Stomach (tissue), 9 donors: Measurements from ENCODE around the gene DNAH10. TPM values are rescaled to one million over a fixed set of nuclear protein-coding genes. Genes with fewer than 3 reads are reported as not detected.

Experiments used
- DNase-seq, 2 donors: peaks; one replicate each; pipeline versions ENCODE4 v3.0.0 to v3.0.0-alpha.2; 2013 to 2019
- H3K27ac ChIP-seq, 5 donors: fragments of 200-600 bp in 4 of 5; sonication (generic) in 4 of 5; one replicate each; pipeline ENCODE4 v1.5.1; 2013 to 2019; ENCODE audit warnings: mild to moderate bottlenecking in 1 of 5, moderate library complexity in 1 of 5
- H3K27me3 ChIP-seq, 3 donors: fragments of 200-600 bp; sonication (generic); one replicate each; pipeline ENCODE4 v1.5.1; 2017 to 2019; ENCODE audit warnings: mixed run types in 1 of 3
- H3K36me3 ChIP-seq, 4 donors: fragments of 200-600 bp; sonication (generic); 1 replicate in 3 of 4; 2 replicates in 1 of 4; pipeline ENCODE4 v1.5.1; 2016 to 2019
- H3K4me1 ChIP-seq, 4 donors: fragments of 200-600 bp; sonication (generic); one replicate each; pipeline ENCODE4 v1.5.1; 2016 to 2019
- H3K4me3 ChIP-seq, 4 donors: fragments of 200-600 bp; sonication (generic) in 3 of 4; one replicate each; pipeline ENCODE4 v1.5.1; 2016 to 2019; ENCODE audit warnings: mild to moderate bottlenecking in 1 of 4
- H3K9me3 ChIP-seq, 4 donors: fragments of 200-600 bp; sonication (generic); one replicate each; pipeline ENCODE4 v1.5.1; 2016 to 2019
- EP300 ChIP-seq: sonication (generic); formaldehyde crosslinking; IDR thresholded peaks from one replicate; pipeline ENCODE4 v1.6.1; 2017; ENCODE audit warnings: antibody characterized with exemption
- POLR2A ChIP-seq, 4 donors: fragments of 450-650 bp; IDR thresholded peaks; one replicate each; pipeline ENCODE4 v1.6.1; 2016; ENCODE audit warnings: antibody characterized with exemption in 4 of 4, control low read depth in 2 of 4, mild to moderate bottlenecking in 1 of 4, moderate library complexity in 1 of 4
- POLR2AphosphoS5 ChIP-seq, 3 donors: sonication (generic); formaldehyde crosslinking; IDR thresholded peaks; one replicate each; pipeline ENCODE4 v1.6.1; 2016; ENCODE audit warnings: antibody characterized with exemption in 3 of 3
- WGBS, 5 donors: extraction: QIAGEN DNeasy Blood & Tissue Kit in 3 of 5; methylation state at CpG; one replicate each; pipeline versions ENCODE4 v1.1.5 to v1.1.7; 2013 to 2018; 5-methylcytosine and 5-hydroxymethylcytosine counted together
- intact Hi-C: fragments of 100-400 bp; cut with DNase I; formaldehyde crosslinking; loops from one replicate; pipeline ENCODE4 v1.15.1; 2023; ENCODE audit warnings: low total_unique reads
- polyA plus RNA-seq, 3 donors: library from polyadenylated mRNA; stranded (reverse); fragments of 200-250 nt; gene quantifications; one replicate each; pipeline ENCODE4 v1.2.3, GENCODE V29; 2013
- total RNA-seq, 5 donors: library from RNA; depleted of rRNA; stranded (reverse); fragments of >200 nt; gene quantifications; one replicate each; pipeline versions ENCODE4 v1.1.0 to v1.2.3, GENCODE V29; 2014 to 2016
- TF ChIP-seq, protein P1 (sequence below), 7 experiments: fragments of 450-650 bp in 4 of 7; fragments of 200-600 bp in 3 of 7; sonication (generic) in 3 of 7; IDR thresholded peaks; one replicate each; pipeline ENCODE4 v1.5.1; 2016 to 2019; ENCODE audit warnings: antibody characterized with exemption in 7 of 7, control low read depth in 2 of 7, mild to moderate bottlenecking in 1 of 7
- donor health status: healthy with polysubstance abuse.
- donor health status: Bipolar disorder and iron deficiency.
- donor health status: healthy.

The DNAH10 gene
- total and polyA plus RNA-seq, 8 donors: under 0.01 to 0.92 (median 0.15) TPM; not detected in 3

DNA sequence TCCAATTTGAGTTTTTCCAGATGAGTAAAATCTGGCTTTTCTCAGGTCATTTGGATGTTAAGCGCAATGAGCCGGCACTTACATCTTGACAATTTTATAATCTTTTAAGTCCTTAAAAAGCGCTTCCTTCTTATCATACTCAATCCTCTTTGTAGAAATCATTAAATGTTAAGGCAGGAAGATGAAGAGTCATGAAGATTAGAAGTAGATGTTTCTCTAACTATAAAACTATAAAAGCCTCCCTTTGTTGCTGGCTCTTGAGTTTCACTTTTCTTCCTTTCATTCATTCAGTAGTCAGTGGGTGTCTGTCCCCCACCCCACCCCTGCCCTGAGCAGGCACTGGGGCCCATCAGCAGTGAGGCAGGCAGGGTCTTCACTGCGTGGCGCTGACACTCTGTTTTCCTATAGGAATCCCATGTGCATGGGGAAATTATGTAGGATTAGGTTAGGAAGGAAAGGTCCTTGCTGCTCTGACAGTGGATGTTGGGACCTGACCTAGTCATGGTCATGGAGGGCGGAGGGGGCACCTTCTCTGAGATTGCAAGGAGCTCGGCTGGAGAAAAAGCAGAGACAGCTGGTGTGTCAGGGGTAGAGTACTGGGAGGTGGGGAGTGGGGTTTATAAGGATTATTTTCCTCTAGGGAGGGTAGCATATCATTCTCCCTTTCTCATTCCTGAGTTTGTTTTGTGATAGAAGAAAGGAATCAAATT lies 144.8 kb downstream of the DNAH10 start:
- intact Hi-C loops: no loop called here
- Histone ChIP-seq H3K4me1 (peaks cover 0 to 9% (median 0%) of the 10 kb centered on the region in 4 donors), H3K9me3 (no peaks in the 10 kb centered on the region), H3K4me3 (no peak overlapping the region), H3K27me3 (peaks cover 0 to 22% (median 0%) of the 10 kb centered on the region in 3 donors), H3K27ac (no peak overlapping the region), H3K36me3 (no peaks in the 10 kb centered on the region)
- no peak for DNase-seq
- TF ChIP-seq POLR2A (IDR thresholded peaks at IDR 0.05) (no peak), POLR2AphosphoS5 (IDR thresholded peaks at IDR 0.05) (no peak), EP300 (no peak)
- TF ChIP-seq, protein P1, sequence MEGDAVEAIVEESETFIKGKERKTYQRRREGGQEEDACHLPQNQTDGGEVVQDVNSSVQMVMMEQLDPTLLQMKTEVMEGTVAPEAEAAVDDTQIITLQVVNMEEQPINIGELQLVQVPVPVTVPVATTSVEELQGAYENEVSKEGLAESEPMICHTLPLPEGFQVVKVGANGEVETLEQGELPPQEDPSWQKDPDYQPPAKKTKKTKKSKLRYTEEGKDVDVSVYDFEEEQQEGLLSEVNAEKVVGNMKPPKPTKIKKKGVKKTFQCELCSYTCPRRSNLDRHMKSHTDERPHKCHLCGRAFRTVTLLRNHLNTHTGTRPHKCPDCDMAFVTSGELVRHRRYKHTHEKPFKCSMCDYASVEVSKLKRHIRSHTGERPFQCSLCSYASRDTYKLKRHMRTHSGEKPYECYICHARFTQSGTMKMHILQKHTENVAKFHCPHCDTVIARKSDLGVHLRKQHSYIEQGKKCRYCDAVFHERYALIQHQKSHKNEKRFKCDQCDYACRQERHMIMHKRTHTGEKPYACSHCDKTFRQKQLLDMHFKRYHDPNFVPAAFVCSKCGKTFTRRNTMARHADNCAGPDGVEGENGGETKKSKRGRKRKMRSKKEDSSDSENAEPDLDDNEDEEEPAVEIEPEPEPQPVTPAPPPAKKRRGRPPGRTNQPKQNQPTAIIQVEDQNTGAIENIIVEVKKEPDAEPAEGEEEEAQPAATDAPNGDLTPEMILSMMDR (IDR thresholded peaks at IDR 0.05): no peak
- WGBS, 5 donors: 92 to 96% (median 96%) methylated on average over 7 of the region's 7 CpGs

DNA sequence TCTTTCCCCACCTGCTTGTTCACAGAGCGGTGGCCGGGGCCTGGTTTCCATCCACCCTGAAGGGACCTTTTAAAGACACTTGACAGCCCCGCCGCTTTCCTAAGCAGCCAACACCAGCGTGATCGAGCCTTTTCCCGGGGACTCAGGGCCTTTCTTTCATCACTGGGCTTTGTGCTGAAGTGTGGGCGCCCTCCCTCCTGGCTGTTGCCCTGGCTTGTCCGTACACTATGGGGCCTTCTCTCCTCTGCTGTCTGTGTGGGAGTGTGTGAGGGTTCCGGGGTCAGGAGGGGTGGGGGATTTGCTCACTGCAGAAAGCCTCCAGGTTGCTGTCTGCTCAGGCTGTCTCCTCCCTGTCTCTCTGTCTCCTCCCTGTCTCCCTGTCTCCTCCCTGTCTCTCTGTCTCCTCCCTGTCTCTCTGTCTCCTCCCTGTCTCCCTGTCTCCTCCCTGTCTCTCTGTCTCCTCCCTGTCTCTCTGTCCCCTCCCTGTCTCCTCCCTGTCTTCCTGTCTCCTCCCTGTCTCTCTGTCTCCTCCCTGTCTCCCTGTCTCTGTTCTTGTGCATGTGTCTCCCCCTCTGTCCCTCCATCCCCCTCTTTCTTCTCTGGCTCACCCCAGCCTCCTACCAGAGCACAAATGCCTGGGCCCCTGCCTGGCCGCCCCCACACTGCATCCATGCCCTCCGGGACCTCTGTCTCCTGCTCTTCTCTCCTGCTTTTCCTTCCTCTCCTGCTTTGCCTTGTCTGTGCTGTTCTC lies 145.8 kb downstream of the DNAH10 start:
- DNase-seq: peak in 1 of 2 donors; percentile 40
- intact Hi-C loops: no loop called here
- no peaks in the 10 kb centered on the region for H3K36me3 ChIP-seq

GRCh38 chr12:123908884-123909725 lies 147.0 kb downstream of the DNAH10 start:
- H3K36me3 ChIP-seq: no peaks in the 10 kb centered on the region
- 68 to 78% (median 77%) methylated on average over 36 to 37 of the region's 37 CpGs for whole genome bisulfite sequencing, 5 donors
- DNase-seq: no peak
- H3K9me3 ChIP-seq: no peaks in the 10 kb centered on the region
- no peak overlapping the region for H3K4me3 ChIP-seq
- H3K27me3 ChIP-seq: peaks cover 0 to under 1% (median 0%) of the 10 kb centered on the region in 3 donors
- intact Hi-C loops: no loop called here
- H3K27ac ChIP-seq: no peak overlapping the region
- TF ChIP-seq, protein P1 (IDR thresholded peaks at IDR 0.05): no peak
- TF ChIP-seq EP300: no peak
- TF ChIP-seq POLR2A (IDR thresholded peaks at IDR 0.05): no peak
- TF ChIP-seq POLR2AphosphoS5 (IDR thresholded peaks at IDR 0.05): no peak
- peaks cover 0 to 9% (median 0%) of the 10 kb centered on the region in 4 donors for H3K4me1 ChIP-seq

More for the DNA sequence above, 145.8 kb downstream of the DNAH10 start:
- H3K4me1 ChIP-seq: peaks cover 0 to 9% (median 0%) of the 10 kb centered on the region in 4 donors
- H3K27me3 ChIP-seq: peaks cover 0 to 12% (median 0%) of the 10 kb centered on the region in 3 donors
- H3K9me3 ChIP-seq: no peaks in the 10 kb centered on the region
- peak overlapping the region in 1 of 5 donors; percentile 37 for H3K27ac ChIP-seq
- no peak overlapping the region for H3K4me3 ChIP-seq
- TF ChIP-seq POLR2A (IDR thresholded peaks at IDR 0.05) (no peak), EP300 (no peak), POLR2AphosphoS5 (IDR thresholded peaks at IDR 0.05) (no peak)
- TF ChIP-seq, protein P1 (IDR thresholded peaks at IDR 0.05): no peak
- 72 to 77% (median 74%) methylated on average over 12 of the region's 12 CpGs for WGBS, 5 donors

- TF ChIP-seq POLR2A (IDR thresholded peaks at IDR 0.05) (no peak), POLR2AphosphoS5 (IDR thresholded peaks at IDR 0.05) (no peak), EP300 (no peak)
- TF ChIP-seq, protein P1 (IDR thresholded peaks at IDR 0.05): no peak
- peaks cover 0 to 10% (median 0%) of the 10 kb centered on the region in 3 donors for H3K27me3 ChIP-seq
- H3K4me3 ChIP-seq: no peak overlapping the region
- no peak for DNase-seq
- no peaks in the 10 kb centered on the region for H3K9me3 ChIP-seq
- H3K4me1 ChIP-seq: peaks cover 0 to 9% (median 0%) of the 10 kb centered on the region in 4 donors
- intact Hi-C loops: no loop called here
- WGBS, 5 donors: 85 to 90% (median 87%) methylated on average over 8 of the region's 8 CpGs
- H3K36me3 ChIP-seq: no peaks in the 10 kb centered on the region
- H3K27ac ChIP-seq: no peak overlapping the region
Measured at GRCh38 chr12:123910057-123910456, 148.0 kb downstream of the DNAH10 start.
